HUES6 (cell line): ENCODE measurements around the gene RAPGEF4.

Experiments
- H3K27ac ChIP-seq: 2 replicates; pipeline ENCODE4 v1.7.0; 2013; ENCODE audit warnings: low read depth, mild to moderate bottlenecking, low read length, inconsistent platforms
- H3K27me3 ChIP-seq: 2 replicates; pipeline ENCODE4 v1.6.1; 2013; ENCODE audit warnings: low read length; ENCODE audit not compliant: control insufficient read depth, insufficient read depth
- H3K36me3 ChIP-seq: 2 replicates; pipeline ENCODE4 v1.6.1; 2013; ENCODE audit warnings: low read length; ENCODE audit not compliant: control insufficient read depth, insufficient read depth
- H3K4me1 ChIP-seq: 2 replicates; pipeline ENCODE4 v1.6.1; 2013; ENCODE audit warnings: low read length; ENCODE audit not compliant: control insufficient read depth, insufficient read depth
- H3K4me3 ChIP-seq: 2 replicates; pipeline ENCODE4 v1.5.1; 2013; ENCODE audit warnings: low read depth, low read length
- H3K9ac ChIP-seq: one replicate; pipeline ENCODE4 v1.6.1; 2013; ENCODE audit warnings: mild to moderate bottlenecking, low read length
- H3K9me3 ChIP-seq: 2 replicates; pipeline ENCODE4 v1.6.1; 2013; ENCODE audit warnings: low read depth, low read length; ENCODE audit not compliant: control insufficient read depth, insufficient read depth

Gene RAPGEF4

DNA sequence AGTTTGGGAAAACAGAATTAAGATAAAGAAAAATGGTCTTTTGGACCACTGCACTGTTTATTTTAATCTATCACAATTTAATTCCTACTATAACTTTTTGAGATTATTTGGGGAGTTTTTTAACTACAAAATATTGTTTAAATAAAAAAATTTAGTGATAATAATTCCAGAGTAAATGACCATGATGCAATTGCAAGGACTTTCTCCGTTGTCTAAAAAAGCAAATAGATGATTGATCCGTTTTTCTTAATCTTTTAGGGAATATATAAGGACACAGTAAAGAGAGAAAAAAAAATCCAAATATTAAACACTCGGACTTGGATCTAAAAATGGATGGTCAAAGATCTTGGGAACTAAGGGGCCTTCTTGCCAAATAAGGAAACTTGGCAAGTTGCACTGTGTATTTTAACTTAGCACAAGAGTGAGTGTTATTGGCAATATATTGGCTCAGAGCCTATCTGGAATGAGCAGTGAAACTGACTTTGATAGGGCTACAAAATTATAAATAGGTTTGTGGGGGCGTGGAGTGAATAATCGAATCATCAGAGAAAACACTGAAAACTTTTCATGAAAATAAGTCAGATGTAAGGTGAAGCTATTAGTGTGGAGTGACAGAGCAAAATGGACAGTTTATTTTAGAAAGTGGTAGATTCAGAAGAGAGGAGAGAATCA lies 342.0 kb downstream of the RAPGEF4 start:
- H3K9me3 ChIP-seq, result 0 out of 2 replicates have a peak, but pooled peaks cover 2% of the 10 kb centered on the region
- H3K4me1 ChIP-seq, result peaks cover 4% of the 10 kb centered on the region; the same call in 1 of the 2 replicates
- no peak overlapping the region for H3K9ac ChIP-seq
- H3K4me3 ChIP-seq, result no peak overlapping the region
- H3K27me3 ChIP-seq, result peaks cover 8% of the 10 kb centered on the region; the same call in 1 of the 2 replicates
- no peaks in the 10 kb centered on the region for H3K36me3 ChIP-seq
- H3K27ac ChIP-seq, result no peak overlapping the region

DNA sequence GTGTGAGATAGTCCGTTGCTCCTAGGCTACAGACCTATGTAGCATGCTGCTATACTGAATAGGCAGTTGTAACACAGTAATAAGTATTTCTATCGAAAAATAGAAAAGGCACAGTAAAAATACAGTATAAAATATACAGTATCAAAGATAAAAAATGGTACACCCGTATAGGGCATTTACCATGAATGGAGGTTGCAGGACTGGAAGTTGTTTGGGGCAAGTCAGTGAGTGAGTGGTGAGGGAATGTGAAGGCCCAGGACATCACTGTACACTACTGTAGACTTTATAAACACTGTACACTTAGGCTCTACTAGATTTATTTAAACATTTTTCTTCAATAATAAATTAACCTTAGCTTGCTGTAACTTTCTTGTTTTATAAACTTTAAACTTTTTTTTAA lies 343.5 kb downstream of the RAPGEF4 start:
- H3K27me3 ChIP-seq, result peaks cover 8% of the 10 kb centered on the region; the same call in 1 of the 2 replicates
- H3K36me3 ChIP-seq, result no peaks in the 10 kb centered on the region
- H3K4me3 ChIP-seq, result no peak overlapping the region
- H3K27ac ChIP-seq, result no peak overlapping the region
- H3K4me1 ChIP-seq, result peaks cover 4% of the 10 kb centered on the region; the same call in 1 of the 2 replicates
- 0 out of 2 replicates have a peak, but pooled peaks cover 2% of the 10 kb centered on the region for H3K9me3 ChIP-seq
- H3K9ac ChIP-seq, result no peak overlapping the region

DNA sequence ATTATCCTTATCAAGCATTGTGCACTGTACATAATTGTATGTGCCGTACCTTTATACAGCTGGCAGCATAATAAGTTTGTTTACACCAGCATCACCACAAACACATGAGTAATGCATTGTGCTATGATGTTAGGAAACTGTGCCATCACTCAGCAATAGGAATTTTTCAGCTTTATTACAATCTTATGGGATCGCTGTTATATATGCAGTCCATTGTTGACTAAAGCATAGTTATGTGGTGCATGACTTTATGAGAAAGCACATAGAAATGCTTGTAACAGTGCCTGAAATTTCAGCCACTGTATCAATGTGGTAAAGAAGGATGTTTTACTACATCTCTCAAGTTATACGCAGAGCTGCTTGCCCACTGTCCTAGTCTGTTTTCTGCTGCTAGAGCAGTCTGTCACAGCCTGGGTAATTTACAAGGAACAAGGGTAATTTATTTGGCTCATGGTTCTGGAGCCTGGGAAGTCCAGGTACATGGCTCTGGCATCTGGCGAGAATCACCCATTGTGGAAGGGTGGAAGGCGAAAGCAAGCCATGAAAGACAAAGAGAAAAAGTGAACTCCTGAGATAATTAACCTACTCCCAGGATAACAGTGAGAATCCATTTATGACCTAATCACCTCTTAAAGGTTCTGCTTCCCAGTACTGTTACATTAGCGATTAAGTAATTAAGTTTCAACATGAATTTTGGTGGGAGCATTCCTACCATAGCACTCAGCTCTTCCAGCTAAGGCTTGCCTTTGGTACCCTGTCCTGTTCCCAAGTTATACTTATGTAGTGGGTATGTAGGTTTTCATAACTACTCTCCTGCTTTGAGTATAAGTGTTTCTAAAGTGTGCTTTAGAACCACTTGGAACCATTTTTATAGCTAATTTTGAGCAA lies 344.6 kb downstream of the RAPGEF4 start:
- H3K36me3 ChIP-seq, result no peaks in the 10 kb centered on the region
- 0 out of 2 replicates have a peak, but pooled peaks cover 2% of the 10 kb centered on the region for H3K9me3 ChIP-seq
- H3K4me1 ChIP-seq, result peaks cover 4% of the 10 kb centered on the region; the same call in 1 of the 2 replicates
- no peak overlapping the region for H3K27ac ChIP-seq
- H3K27me3 ChIP-seq, result 0 out of 2 replicates have a peak, but pooled peaks cover 3% of the 10 kb centered on the region
- no peak overlapping the region for H3K4me3 ChIP-seq
- no peak overlapping the region for H3K9ac ChIP-seq

GRCh38 chr2:173086518-173087213 lies 351.0 kb downstream of the RAPGEF4 start:
- Histone ChIP-seq H3K9ac (no peak overlapping the region), H3K27me3 (no peaks in the 10 kb centered on the region), H3K4me3 (no peak overlapping the region), H3K4me1 (peaks cover 7% of the 10 kb centered on the region; the same call in 1 of the 2 replicates), H3K9me3 (no peaks in the 10 kb centered on the region), H3K27ac (no peak overlapping the region), H3K36me3 (no peaks in the 10 kb centered on the region)

DNA sequence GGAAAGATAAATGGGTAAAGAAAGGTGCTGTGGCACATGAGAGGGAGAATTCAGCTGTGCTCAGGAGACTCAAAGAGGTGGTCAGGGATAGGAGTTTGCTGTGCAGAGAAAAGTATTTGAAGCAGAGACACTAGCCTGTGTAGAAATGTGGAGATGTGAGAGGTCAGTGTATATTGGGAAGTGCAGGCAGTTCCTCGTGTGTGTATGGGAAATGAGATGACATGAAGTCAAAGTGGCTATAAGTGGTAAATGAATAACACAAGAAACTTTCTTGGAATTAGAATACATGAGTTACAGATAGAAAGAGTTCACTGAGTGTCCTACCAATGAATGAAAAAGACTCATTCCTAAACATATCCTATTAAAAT lies 351.6 kb downstream of the RAPGEF4 start:
- H3K27me3 ChIP-seq, result no peaks in the 10 kb centered on the region
- peaks cover 7% of the 10 kb centered on the region; the same call in 1 of the 2 replicates for H3K4me1 ChIP-seq
- no peak overlapping the region for H3K27ac ChIP-seq
- H3K9me3 ChIP-seq, result no peaks in the 10 kb centered on the region
- H3K9ac ChIP-seq, result no peak overlapping the region
- H3K36me3 ChIP-seq, result no peaks in the 10 kb centered on the region
- no peak overlapping the region for H3K4me3 ChIP-seq

DNA sequence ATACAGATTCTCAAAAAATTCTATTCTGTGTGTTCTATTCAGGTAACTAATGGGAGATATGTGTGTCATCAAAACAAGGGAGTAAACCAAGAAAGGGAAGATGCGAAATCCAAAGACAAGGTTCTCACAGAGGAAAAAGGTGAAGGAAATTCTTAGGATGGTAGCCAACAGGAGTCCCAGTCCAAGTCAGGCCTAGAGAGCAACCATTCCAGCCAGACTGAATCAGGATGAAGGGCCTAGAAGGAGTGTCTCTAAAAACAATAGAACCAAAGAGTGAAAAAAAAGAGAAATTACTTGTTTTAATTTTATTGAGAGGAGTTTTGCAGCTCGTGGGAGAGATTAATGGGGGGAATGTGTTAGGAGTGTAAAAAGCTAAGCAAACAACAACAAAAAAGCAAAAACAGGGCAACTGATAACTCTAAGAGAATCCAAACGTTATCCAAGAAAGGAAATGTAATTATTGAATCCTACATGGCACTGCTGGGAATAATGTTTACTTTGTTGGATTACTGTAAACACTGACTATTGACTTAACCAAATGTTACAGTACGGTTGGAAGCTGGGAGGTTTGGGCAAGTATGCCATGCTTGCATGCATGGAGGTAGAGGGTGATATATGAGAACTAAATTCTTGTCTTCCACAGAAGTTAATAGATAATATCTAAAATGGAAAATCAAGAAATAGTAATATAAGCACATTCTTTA lies 352.3 kb downstream of the RAPGEF4 start:
- Histone ChIP-seq H3K27me3 (no peaks in the 10 kb centered on the region), H3K9me3 (no peaks in the 10 kb centered on the region), H3K36me3 (no peaks in the 10 kb centered on the region), H3K27ac (no peak overlapping the region), H3K4me3 (no peak overlapping the region), H3K4me1 (peaks cover 7% of the 10 kb centered on the region; the same call in 1 of the 2 replicates), H3K9ac (no peak overlapping the region)

- H3K4me1 ChIP-seq, result peaks cover 7% of the 10 kb centered on the region; the same call in 1 of the 2 replicates
- H3K27ac ChIP-seq, result no peak overlapping the region
- H3K9ac ChIP-seq, result no peak overlapping the region
- H3K36me3 ChIP-seq, result no peaks in the 10 kb centered on the region
- no peak overlapping the region for H3K4me3 ChIP-seq
- no peaks in the 10 kb centered on the region for H3K9me3 ChIP-seq
- H3K27me3 ChIP-seq, result no peaks in the 10 kb centered on the region
Observed at GRCh38 chr2:173090276-173090877, 354.7 kb downstream of the RAPGEF4 start.

DNA sequence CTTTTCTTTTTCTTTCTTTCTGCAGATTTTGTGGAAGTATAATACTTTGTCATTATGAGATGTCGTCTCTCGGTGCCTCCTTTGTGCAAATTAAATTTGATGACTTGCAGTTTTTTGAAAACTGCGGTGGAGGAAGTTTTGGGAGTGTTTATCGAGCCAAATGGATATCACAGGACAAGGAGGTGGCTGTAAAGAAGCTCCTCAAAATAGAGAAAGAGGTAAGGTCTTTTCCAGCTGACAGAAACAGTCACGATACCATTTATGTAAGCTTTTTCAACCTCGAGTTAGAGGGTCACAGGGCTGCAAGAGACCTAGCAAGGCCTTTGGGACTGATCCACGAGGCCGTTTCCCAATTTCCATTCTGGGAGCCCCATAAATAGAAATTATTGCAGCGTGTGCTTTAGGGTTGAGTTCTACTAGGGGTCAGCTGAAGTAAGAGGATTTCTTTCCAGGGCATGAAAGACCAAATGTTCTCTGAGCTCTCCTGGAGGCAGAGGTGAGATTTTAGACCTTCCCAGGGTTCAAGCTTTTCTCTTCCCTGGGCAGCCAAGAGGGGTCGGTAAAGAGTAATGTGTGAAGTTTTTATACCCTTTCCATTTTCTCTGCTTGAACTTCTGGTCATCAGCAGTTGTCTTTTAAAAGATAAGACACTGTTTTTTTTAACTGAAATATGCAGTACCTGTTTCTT lies 355.5 kb downstream of the RAPGEF4 start:
- H3K36me3 ChIP-seq, result no peaks in the 10 kb centered on the region
- H3K4me3 ChIP-seq, result no peak overlapping the region
- no peaks in the 10 kb centered on the region for H3K27me3 ChIP-seq
- H3K9ac ChIP-seq, result no peak overlapping the region
- H3K4me1 ChIP-seq, result peaks cover 7% of the 10 kb centered on the region; the same call in 1 of the 2 replicates
- H3K27ac ChIP-seq, result no peak overlapping the region
- no peaks in the 10 kb centered on the region for H3K9me3 ChIP-seq

DNA sequence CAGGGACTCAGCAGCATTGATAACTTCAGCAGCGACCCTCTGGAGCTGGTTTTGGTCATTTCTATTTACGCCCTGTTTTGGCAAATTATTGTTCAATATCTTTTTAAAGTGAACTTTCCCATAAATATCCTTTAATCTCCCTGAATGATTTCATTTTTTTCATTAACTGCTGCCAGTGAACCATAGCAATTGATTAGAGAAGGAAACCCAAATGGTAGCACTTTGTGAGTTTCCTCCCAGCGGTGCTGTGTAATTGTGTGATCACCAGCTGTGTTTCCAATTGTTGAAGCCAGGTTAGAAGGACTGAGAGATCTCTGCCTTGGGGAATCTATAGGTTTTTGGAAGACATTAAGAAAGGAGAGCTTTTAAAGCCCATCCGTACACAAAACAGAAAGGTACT lies 356.3 kb downstream of the RAPGEF4 start:
- no peak overlapping the region for H3K27ac ChIP-seq
- H3K9me3 ChIP-seq, result no peaks in the 10 kb centered on the region
- no peak overlapping the region for H3K9ac ChIP-seq
- H3K36me3 ChIP-seq, result no peaks in the 10 kb centered on the region
- H3K27me3 ChIP-seq, result no peaks in the 10 kb centered on the region
- H3K4me3 ChIP-seq, result no peak overlapping the region
- H3K4me1 ChIP-seq, result peaks cover 7% of the 10 kb centered on the region; the same call in 1 of the 2 replicates
